GM21528 (cell line): ENCODE results near the gene OXGR1.

Source experiments
- ATAC-seq: cut with Tn5 transposase; IDR thresholded peaks from one replicate; pipeline ENCODE4 v1.9.1; 2021; ENCODE audit warnings: mild to moderate bottlenecking, moderate library complexity; ENCODE audit not compliant: unreplicated experiment, low FRiP score

Gene OXGR1

DNA sequence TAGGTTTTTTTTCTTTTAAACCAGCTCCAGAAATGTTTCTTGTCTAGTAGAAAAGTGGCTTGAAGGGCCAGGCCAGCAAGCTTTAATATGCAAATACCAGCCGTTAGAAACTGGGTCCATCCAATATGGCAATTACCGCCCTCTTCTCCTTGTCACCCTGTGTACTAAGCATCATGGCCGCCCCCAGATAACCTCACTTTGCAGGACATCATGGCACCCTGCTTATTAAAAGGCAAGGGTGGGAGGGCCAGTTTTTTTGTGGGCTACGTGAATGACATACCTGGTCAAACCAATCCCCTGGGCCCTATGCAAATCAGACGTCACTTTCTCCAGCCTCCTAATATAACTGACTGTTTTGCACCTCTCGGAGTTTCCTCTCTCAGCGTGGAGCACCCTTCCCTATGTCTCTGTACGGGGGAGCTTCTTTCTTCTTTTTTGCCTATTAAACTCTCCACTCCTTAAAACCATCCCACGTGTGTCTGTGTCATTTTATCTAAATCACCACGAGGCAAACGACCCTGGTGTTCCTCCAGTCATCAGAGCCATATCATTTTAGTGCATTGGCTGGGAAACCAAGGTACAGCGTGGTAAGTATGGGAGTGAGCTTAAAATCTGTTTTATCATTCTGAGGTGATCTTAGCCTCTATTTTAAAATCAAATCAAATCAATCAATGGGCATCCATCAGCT lies 27.7 kb downstream of the OXGR1 start:
- ATAC-seq: no peak

DNA sequence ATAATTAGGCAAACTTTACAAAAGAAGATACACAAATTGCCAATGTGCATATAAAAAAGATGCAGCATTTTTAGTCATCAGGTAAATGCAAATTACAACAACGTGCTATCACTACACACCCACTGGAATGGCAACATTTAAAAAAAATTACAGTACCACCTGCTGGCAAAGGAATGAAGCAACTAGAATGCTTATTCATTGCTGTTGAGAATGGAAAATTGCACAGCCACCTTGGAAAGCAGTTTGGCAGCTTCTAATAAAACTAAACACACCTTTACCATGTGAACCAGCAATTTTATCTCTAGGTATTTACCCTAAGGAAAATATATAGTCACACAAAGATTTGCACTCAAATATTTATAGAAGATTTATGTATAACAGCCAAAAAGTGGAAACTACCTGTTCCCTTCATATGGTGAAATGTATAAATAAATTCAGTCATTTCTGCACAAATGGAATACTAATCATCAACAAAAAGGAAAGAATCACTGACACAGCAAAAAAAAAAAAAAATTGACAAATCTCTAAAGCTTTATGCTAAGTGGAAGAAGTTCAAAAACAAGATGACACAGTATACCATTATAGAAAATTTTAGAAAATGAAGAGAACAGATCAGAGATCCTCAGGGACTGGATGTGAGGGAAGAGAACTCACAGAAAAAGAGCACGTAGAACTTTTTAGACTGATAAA lies 30.3 kb downstream of the OXGR1 start:
- no peak for ATAC-seq

DNA sequence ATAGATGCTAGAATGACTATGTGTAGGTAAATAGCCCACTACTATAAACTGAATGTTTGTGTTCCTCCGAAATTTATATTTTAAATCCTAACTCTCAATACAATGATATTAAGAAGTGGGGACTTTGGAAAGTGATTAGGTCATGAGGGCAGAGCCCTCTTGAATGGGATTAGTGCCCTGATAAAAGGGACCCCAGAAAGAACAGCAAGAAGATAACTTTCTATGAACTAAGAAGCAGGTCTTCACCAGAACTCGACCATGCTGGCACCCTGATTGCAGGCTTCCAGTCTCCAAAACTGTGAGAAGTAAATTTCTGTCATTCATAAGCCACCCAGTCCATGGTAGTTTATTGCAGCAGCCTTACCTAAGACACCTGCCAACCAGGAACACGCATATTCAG lies 33.9 kb downstream of the OXGR1 start:
- no peak for ATAC-seq

DNA sequence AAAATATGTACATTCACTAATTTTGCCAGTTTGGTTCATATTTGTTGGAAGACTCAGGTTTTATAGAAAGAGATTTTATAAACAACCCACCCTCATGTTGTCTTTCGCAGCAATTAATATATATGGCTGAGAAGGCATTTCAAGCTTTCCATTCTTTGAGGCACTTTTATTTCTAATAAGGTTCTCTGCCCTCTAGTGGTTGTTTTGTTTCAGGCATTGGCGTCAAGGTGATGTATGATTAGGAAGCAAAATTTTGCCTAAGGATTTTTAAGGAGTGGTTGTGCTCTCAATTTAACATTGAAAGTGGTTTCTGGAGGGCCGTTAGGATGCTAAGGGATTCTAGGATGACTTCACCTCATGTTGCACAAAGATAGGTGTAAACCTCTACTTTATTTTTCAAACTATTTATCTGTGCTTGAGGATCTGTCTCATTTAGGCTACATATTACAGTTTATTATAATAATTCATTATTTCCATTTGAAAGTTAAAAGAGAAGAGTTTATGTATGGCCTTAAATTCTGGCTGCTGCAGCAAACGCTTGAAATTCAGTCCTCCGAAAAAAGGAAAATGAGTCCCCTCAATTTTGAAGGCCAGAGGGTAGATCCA lies 35.9 kb downstream of the OXGR1 start:
- ATAC-seq: no peak

DNA sequence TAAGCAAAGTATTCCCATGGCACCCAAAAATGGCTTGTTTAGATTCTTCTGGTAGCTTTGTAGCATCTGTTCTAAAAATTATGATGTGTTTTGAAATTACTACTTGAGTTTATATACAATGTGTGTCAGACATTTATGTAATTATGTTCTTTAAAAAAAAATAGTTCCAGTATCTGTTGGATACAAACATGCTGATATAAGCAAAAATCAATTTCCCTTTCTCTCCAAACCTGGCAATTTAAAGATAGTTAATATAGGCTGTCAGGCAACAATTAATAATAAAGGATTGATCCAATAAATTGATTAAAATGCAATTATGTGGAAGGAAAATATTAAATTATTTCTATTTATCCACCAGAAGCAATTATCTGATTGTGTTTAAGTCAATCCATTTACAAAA lies 41.7 kb downstream of the OXGR1 start:
- no peak for ATAC-seq

DNA sequence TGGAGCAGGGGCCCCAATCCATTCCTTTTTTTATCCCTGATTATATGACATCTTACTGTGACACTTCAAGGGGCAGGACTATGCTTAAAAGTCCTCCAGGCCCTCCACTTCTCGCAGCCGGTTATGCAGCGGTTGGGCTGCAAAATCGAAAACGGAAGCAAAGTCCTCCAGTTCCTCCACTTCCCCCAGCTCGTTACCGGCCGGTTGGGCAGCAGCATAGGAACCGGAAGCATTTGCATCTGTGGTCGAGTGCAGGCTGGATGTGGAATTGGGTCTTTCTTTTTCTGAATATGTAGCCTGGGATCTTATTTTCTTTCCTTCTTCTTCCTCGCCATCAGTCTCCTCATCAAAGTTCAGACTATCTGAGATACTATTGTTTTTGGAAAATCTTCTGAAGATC lies 46.1 kb downstream of the OXGR1 start:
- no peak for ATAC-seq

DNA sequence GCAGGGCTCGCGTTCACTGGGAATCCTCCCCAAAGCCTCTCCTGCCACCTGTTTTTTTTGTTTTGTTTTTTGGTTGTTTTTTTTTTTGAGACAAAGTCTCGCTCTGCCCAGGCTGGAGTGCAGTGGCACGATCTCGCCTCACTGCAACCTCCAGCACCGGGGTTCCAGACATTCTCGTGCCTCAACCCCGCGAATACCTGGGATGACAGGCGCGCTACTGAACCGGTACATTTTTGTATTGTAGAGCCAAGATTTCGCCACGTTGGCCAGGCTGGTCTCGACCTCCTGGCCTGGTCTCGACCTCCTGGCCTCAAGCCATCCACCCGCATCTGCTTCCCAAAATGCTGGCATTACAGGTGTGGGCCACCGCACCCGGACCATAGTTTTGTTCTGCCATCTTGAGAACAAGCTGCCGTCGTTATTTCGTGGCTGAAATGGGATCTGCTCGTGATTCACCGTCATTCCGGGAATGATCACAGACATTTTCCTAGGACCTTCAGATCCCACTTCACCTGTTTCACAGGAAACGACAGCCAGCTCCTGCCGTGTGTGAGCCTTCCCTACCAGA lies 46.8 kb downstream of the OXGR1 start:
- ATAC-seq: no peak

DNA sequence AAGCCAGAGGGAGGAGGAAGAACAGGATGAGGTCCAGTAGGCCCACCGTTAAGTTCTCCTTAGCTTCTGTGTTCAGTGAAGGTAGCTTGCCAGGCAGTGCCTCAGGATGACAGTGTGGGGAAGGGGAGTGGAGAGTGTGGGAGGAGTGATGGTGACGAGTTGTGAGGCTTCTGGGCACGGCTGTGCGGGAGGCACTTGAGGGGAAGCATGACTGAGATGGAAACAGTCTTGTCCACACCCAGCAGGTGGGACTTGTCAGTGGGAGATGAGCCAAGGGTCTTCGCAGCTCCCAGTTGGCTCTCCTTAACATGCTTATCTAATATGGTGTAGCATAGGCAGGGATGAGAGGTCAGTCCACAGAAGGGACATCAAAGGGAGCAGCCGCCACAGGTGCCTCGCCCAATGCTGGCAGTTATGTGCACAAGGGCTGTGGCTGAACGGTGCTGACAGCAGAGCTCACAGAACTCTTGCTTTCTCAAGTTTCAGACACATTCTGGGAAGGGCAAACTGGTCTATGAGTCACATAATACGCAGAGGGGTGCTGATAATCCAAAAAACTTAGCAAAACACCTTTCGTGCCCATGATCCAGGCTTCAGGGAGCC lies 47.5 kb downstream of the OXGR1 start:
- no peak for ATAC-seq

DNA sequence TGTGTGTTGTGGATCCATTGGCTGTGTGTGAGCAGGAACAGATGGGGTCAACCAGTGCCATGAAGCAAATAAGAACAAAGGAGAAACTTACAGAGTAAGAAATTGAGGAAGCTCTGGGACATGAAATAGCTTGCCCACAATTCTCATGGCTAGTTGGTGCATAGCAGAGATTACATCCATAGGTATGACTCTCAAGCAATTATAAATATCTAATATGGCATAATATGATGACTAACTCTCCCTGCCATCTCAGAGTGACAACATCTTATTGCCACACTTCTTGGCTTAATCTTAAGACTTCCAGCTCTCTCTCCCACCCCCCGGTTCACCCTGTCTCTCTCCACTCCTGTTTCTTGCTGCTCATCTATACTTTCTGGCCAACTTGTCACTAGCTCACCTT lies 53.3 kb downstream of the OXGR1 start:
- no peak for ATAC-seq

DNA sequence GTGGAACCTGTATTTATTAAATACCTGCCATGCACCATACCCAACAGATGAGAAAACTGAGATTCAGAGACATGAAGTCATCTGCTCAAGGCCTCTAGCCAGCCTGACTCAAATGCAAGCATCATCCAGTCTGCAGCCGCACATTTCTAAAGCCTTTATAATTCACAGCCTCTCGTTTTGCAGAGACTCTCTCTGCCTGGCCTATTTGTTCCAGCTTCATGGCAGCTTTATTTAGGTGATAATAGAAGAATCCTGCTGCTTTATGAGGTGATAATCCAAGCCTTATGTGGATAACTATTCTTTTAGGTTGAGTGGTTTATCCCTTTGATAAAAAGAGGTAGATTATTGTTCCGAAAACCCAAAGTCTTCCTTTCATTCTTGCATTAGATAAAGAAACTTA lies 58.4 kb downstream of the OXGR1 start:
- no peak for ATAC-seq
